NT2/D1 (cell line): ENCODE results near the gene PAPLN.

ENCODE experiments used
- DNase-seq: peaks from one replicate; pipeline ENCODE4 v3.0.0-alpha.2; 2011; ENCODE audit warnings: low read depth, low spot score
- H3K27me3 ChIP-seq: 2 replicates; pipeline ENCODE4 v1.6.0; 2011; ENCODE audit warnings: mild to moderate bottlenecking; ENCODE audit not compliant: insufficient read length, insufficient read depth
- H3K36me3 ChIP-seq: 2 replicates; pipeline ENCODE4 v1.6.1; 2011; ENCODE audit warnings: mild to moderate bottlenecking, low read length, mixed read lengths; ENCODE audit not compliant: insufficient read depth, insufficient read length
- H3K4me1 ChIP-seq: 2 replicates; pipeline ENCODE4 v1.5.1; 2011; ENCODE audit not compliant: insufficient read depth, insufficient read length
- H3K4me3 ChIP-seq: 2 replicates; pipeline ENCODE4 v1.5.1; 2011; ENCODE audit warnings: low read depth; ENCODE audit not compliant: insufficient read length
- H3K9ac ChIP-seq: 2 replicates; pipeline ENCODE4 v1.6.0; 2011; ENCODE audit warnings: low read depth; ENCODE audit not compliant: insufficient read length
- H3K9me3 ChIP-seq: 2 replicates; pipeline ENCODE4 v1.5.1; 2011; ENCODE audit warnings: mild to moderate bottlenecking, low read length; ENCODE audit not compliant: insufficient read depth
- SUZ12 ChIP-seq: IDR thresholded peaks from 2 replicates; pipeline ENCODE4 v1.6.1; 2011; ENCODE audit not compliant: insufficient read length, insufficient read depth; ENCODE audit errors: extremely low read depth
- YY1 ChIP-seq: IDR thresholded peaks from 2 replicates; pipeline ENCODE4 v1.6.1; 2011; ENCODE audit not compliant: insufficient read length, insufficient read depth
- ZNF274 ChIP-seq: IDR thresholded peaks from 2 replicates; pipeline ENCODE4 v1.6.1; 2011; ENCODE audit warnings: mild to moderate bottlenecking, low read depth, low read length

The PAPLN gene

DNA sequence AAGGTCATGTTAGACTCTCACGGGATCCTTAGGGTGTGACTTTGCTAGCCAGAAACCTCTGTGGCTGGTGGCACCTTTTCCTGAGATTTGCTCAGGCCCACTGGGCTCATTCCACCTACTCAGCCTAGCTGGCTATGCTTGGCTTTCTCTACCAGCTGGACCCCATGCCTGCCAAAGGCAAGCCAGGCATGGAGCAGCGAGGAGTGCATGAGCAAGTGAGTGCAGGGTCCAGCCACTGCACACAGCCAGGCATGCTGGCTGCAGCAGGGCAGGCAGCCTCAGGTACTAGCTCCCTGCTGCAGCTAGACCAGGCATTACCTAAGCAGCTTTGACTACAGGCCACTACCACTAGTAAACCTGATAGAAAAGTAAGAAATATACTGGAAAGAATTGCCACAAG, 29.7 kb upstream of the PAPLN start:
- Histone ChIP-seq H3K4me3 (no peak overlapping the region), H3K27me3 (no peaks in the 10 kb centered on the region), H3K4me1 (no peaks in the 10 kb centered on the region), H3K9ac (no peak overlapping the region), H3K36me3 (peaks cover 50% of the 10 kb centered on the region), H3K9me3 (peaks cover 19% of the 10 kb centered on the region; the same call in 1 of the 2 replicates)
- TF ChIP-seq YY1 (no peak), SUZ12 (no peak), ZNF274 (no peak)
- DNase-seq: no peak

DNA sequence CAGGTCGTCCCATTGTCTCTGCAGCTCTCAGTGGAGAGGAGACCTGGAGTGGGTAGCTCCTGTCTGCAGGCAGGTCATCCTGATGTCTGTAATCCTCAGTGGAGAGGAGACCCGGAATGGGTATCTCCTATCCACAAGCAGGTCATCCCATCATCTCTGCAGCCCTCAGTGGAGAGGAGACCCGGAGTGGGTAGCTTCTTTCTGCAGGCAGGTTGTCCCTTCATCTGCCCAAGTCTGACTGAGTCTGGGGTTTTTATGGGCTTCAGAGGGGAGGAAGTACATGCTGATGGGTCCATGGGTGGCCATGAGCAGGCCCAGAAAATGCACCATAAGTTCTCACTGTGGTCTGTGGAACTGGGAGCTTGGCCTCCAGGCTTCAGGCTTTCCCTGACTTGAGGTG, 28.9 kb upstream of the PAPLN start:
- H3K36me3 ChIP-seq: peaks cover 56% of the 10 kb centered on the region
- no peak overlapping the region for H3K4me3 ChIP-seq
- H3K4me1 ChIP-seq: no peaks in the 10 kb centered on the region
- H3K9ac ChIP-seq: no peak overlapping the region
- H3K9me3 ChIP-seq: peaks cover 19% of the 10 kb centered on the region; the same call in 1 of the 2 replicates
- DNase-seq: no peak
- no peaks in the 10 kb centered on the region for H3K27me3 ChIP-seq
- TF ChIP-seq SUZ12 (no peak), YY1 (no peak), ZNF274 (no peak)

DNA sequence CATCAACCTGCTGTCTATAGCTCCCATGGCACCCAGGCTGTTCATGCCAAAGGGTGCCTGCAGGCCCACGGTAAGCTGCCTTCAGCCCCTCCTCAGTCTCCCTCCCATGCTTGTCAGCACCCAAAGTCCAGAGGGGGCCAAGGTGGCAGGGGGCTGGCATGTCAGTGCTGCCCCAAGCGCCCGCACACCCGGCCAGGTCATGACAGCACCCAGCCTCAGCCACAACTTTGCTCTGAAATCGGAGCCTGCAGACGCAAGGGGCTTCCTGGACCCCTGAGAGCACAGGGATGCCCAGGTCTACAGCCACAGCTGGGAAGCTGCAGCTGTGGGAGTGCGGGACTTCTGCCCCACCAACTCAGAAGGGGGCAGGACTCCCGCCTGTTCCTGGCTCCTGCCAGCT, 28.5 kb upstream of the PAPLN start:
- Histone ChIP-seq H3K4me3 (no peak overlapping the region), H3K27me3 (no peaks in the 10 kb centered on the region), H3K36me3 (peaks cover 54% of the 10 kb centered on the region), H3K9me3 (peaks cover 19% of the 10 kb centered on the region; the same call in 1 of the 2 replicates), H3K4me1 (no peaks in the 10 kb centered on the region), H3K9ac (no peak overlapping the region)
- DNase-seq: no peak
- TF ChIP-seq SUZ12: no peak
- no peak for TF ChIP-seq ZNF274
- TF ChIP-seq YY1: no peak

DNA sequence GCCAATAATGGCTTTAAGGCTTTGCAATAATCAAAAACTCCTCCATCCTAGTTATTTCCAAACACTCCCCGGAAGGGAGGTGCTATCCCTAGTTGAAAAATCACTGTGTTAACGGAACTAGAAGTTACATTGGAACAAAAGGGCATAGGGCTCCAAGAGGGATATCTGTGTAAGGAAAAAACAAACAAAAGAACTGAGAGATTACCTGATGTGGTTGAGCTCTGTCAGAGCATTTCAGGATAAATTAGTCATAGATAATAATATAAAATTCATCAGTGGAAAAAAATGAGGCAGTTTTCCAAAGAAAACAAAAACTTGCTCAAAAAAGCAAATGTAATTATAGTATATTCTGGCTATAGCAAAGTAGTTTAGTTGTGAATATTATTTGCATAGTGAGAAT, 27.4 kb upstream of the PAPLN start:
- Histone ChIP-seq H3K27me3 (no peaks in the 10 kb centered on the region), H3K4me3 (no peak overlapping the region), H3K9me3 (peaks cover 19% of the 10 kb centered on the region; the same call in 1 of the 2 replicates), H3K36me3 (peaks cover 54% of the 10 kb centered on the region), H3K9ac (no peak overlapping the region), H3K4me1 (no peaks in the 10 kb centered on the region)
- no peak for DNase-seq
- TF ChIP-seq SUZ12 (no peak), ZNF274 (no peak), YY1 (no peak)

- Histone ChIP-seq H3K4me1 (no peaks in the 10 kb centered on the region), H3K36me3 (peaks cover 46% of the 10 kb centered on the region), H3K9ac (no peak overlapping the region), H3K4me3 (no peak overlapping the region), H3K9me3 (peaks cover 19% of the 10 kb centered on the region; the same call in 1 of the 2 replicates), H3K27me3 (no peaks in the 10 kb centered on the region)
- TF ChIP-seq YY1: no peak
- TF ChIP-seq SUZ12: no peak
- TF ChIP-seq ZNF274: no peak
- DNase-seq: no peak
Measured at GRCh38 chr14:73211251-73212040, 25.9 kb upstream of the PAPLN start.

DNA sequence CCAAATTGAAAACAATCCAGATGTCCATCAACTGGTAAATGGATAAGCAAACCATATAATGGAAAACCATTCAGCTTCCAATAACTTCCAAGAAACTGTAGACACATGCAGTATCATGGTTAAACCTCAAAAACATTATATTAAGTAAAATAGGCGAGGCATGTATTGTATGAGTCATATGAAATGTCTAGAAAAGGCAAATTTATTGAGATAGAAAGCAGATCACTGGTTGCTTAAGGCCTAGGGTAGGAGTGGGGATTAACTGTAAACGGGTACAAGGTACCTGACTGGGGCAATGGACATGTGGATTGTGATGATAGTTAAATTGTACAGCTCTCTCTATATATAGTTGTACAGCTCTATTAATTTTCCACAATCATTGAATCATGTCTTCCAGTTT, 21.3 kb upstream of the PAPLN start:
- TF ChIP-seq SUZ12: no peak
- TF ChIP-seq ZNF274: no peak
- TF ChIP-seq YY1: no peak
- H3K4me1 ChIP-seq: no peaks in the 10 kb centered on the region
- H3K27me3 ChIP-seq: no peaks in the 10 kb centered on the region
- H3K4me3 ChIP-seq: no peak overlapping the region
- no peak overlapping the region for H3K9ac ChIP-seq
- no peak for DNase-seq
- H3K36me3 ChIP-seq: peaks cover 41% of the 10 kb centered on the region
- H3K9me3 ChIP-seq: no peaks in the 10 kb centered on the region

GRCh38 chr14:73217411-73217810, 19.9 kb upstream of the PAPLN start:
- TF ChIP-seq SUZ12: no peak
- TF ChIP-seq ZNF274: no peak
- TF ChIP-seq YY1: no peak
- Histone ChIP-seq H3K9me3 (no peaks in the 10 kb centered on the region), H3K36me3 (peaks cover 38% of the 10 kb centered on the region), H3K27me3 (no peaks in the 10 kb centered on the region), H3K4me3 (no peak overlapping the region), H3K9ac (no peak overlapping the region), H3K4me1 (no peaks in the 10 kb centered on the region)
- DNase-seq: no peak

GRCh38 chr14:73220061-73220460, 17.2 kb upstream of the PAPLN start:
- Histone ChIP-seq H3K4me1 (no peaks in the 10 kb centered on the region), H3K36me3 (peaks cover 26% of the 10 kb centered on the region), H3K27me3 (no peaks in the 10 kb centered on the region), H3K9ac (no peak overlapping the region), H3K4me3 (no peak overlapping the region), H3K9me3 (no peaks in the 10 kb centered on the region)
- no peak for TF ChIP-seq YY1
- no peak for TF ChIP-seq SUZ12
- no peak for TF ChIP-seq ZNF274
- DNase-seq: no peak
